HG03520 (cell line): ENCODE results near the gene RNF4.

Source experiments
- ATAC-seq: cut with Tn5 transposase; IDR thresholded peaks from one replicate; pipeline ENCODE4 v1.9.1; 2021; ENCODE audit warnings: mild to moderate bottlenecking, moderate library complexity; ENCODE audit not compliant: unreplicated experiment

RNF4 gene

DNA sequence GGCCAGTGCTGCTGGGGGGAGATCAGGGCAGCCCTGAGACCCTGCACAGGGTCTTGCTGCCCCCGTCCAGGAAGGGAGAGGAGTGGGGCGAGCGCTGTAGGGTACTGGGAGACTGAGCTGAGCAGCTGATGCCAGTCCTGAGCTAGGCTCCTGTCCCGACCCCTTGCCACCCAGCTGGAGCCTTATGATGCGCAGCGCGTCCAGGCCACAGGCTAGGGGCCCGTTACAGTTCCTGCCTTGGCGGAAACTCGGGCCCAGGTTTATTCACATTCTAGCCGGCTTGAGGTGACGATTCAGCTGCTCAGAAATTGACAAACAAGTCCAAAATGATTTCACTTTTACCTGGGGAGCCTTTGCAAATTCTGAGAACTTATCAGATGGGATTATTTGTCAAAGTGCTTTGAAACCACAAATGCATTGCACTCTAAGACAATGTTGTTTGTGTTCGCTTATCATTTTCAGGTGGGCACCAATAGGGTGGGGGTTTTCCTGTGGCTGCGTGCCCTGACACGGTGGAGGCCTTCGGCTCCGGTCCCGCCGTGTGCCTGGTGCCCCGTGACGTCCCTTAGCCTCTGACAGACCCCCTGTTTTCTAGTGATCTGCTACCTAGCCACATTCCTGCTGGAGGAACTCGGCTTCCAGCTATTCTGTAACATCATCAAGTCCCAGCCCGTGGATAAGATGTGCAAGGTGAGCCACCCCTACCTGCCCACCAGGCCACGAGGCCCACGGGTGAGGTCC lies 31.3 kb upstream of the RNF4 start:
- ATAC-seq: no peak

DNA sequence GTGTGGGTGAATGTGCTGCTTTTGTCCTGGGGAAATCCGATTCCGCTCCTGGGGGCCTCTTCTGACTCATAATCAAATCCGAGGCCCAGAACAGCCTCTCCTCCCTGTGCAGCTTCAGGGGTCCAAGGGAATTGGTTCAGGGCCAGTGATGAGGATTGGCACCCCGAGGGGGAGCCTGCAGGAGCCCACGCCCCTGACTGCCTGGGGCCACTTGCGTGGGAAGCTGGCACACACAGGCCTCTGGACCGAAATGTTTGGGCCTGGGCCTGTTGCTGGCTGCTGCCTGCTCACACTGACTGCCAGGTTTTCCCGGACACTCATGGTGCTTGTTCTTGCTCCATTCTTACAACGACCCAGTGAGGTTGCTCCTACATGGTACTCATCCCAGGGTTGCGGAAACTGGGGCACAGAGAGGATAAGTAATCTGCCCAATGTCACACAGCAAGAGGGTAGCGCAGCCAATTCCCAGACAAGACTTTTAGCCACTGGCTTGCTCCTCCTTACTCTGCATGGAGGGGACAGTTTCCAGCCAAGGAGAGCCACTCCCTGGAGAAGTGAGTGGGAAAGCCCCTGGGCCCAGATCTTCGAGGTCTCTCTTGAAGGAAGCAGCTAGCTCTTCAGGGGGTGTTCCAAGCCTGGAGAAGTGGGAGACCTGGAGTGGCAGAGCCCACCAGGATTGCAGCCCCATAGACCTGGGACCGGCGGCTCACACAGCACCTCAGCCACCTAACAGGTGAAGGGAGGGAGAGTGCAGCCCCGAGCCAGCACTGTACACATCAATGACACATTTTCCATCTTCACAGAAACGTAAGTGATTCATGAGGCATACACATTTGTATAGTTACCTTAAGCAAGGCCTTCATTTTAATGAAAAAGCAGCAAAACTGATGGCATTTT lies 29.8 kb upstream of the RNF4 start:
- ATAC-seq: no peak

DNA sequence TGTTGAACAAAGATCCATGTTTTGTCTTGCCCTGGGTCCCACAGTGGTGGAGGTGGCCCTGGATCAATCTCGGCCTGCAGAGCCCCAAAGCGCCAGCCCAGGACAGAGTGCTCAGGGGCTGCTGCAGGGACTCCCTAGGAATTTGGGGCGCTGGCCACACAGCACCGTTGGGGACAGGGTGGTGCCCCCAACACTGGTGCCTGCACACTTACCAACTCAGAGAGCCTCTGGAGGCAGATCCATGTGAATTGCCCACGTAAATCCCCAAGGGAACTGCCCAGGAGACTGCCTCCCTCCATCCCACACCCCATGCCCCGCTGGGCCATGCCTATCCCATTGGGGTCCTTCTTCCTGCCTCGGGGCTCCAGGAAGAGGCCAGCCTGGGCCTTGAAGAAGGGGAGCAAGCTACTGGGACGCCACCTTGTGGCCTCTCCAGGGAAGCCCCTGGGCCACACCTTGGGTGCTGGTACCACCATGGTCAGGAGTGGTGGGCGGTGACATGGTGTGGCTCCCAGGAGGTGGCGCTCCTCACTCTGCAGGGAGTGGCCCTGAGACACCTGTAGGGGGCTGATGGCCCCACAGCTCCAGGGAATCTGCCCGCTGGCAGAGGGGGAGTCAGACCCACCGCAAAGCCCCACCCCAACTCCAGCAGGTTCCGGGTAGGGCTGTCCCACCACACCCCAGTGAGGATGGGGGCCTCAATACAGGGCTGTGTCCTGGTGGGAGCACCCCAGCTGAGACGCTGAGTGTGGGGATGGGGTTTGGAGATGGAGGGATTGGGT lies 27.3 kb upstream of the RNF4 start:
- ATAC-seq: peak; percentile 86

DNA sequence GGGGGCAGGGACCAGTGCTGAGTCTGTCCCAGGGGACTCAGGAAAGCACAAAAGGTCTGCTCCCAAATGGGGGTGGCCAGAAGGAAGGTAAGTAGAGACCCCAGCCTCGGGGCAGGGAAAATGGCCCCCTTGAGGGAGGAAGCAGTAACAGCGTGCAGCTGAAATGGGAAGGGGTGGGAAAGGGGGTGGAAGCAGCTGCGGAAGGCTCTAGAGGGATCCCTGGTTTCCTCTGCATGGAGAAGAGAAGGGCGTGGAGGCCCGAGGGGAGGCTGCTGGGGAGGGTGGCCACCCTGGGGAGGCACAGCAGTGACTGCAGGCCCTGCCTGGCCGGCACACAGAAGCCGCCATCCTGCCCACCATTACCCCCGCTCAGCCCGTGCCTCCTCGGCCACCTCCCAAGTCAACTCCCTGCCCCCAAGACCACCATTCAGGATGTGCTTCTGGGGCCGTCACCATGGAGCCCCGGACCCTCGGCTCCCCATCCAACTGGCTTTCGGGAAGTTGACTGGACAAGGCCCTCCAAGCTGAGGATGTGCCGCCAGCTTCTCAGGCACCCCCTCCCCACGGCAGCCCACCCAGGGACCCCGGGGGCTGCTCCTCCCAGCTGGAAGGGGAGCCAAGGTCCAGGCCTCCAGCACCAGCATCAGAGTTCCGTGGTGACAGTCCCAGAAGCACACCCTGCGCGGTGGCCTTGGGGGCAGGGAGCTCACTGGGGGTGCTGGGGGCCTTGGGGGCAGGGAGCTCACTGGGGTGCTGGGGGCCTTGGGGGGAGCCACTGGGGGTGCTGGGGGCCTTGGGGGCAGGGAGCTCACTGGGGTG lies 26.5 kb upstream of the RNF4 start:
- ATAC-seq: no peak

DNA sequence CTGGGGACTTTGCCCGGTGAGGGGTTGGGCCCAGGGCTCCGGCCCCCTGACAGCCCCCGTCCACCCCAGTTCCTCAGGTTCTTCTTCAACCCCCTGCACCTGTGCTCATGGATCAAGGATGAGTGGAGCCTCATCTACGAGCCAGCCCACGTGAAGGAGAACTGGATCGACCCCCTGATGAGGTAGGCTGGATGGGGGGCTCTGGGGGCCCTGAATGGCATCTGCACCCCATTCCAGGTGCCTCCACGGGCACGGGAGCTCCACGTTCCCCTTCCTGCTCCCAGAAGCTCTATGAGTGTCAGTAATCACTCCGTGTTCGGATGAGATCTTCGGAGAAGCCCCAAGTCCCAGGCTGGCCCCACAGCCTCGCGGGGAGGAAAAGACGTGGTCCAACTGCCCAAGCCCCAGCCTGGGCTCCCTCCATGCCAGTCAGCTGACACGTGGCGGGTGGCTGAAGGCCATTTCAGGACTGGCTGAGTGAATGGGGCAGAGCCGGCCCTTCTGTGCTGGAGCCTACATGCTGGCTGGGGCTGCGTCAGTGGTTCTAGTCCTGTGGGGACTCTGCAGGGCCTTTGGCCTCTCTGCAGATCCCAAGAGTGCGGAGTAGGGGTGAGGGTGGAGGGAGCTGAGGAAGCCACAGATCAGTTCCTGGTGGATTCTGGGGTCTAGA lies 25.7 kb upstream of the RNF4 start:
- ATAC-seq: no peak

DNA sequence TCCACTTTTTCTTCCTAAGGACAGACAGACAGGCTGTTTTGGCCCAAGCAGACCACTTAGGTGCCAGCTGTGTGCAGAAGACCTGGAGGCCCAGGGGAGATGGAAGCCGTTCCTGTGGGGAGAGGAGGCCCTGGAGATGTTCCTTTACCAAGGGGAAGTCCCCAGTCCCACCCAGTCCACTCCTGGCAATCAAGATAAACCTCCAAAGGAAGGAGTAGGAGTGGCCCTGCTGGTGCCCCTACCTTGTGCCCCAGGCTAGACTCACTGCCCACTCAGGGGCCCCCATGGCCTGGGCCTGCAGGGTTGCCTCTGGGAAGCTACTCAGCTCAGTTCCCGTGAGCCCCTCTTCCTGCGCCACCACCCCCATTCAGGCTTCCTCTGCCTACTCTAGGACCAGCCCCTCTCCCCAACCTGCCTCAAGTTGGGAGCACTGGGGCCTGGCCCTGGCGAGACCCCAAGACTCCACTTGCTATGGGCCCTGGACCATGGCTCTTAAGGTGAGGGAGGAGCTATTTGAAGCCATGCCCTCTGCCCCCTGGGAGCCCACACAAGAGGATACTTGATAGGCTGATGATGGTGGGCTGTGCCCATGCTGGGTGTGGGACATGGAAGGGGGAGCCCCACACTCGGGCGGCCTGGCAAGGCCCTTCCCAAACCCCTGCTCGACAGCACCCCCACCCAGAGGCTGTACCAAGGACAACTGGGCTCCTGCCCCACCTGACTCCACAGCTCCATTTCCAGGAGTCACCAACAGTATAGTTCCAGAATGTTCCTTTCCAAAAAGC lies 24.8 kb upstream of the RNF4 start:
- ATAC-seq: no peak

DNA sequence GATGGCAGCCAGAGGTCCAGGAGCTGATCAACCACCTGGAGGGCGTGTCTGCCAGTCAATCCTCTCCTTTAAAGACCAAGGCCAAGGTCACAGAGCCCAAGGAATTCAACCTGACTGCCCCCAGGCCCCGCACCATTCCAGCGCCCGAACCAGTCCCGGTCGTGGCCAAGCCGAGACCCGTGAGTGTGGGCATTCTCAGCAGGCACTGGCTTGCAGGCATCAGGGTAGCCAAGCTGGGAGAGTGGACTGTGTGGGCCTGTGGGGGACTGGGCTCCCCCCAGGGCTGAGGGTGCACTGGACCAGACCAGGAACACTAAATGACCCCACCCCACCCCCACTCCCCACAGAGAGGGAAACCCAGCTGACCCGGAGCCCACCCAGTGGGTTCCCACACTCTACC lies 23.8 kb upstream of the RNF4 start:
- ATAC-seq: no peak

DNA sequence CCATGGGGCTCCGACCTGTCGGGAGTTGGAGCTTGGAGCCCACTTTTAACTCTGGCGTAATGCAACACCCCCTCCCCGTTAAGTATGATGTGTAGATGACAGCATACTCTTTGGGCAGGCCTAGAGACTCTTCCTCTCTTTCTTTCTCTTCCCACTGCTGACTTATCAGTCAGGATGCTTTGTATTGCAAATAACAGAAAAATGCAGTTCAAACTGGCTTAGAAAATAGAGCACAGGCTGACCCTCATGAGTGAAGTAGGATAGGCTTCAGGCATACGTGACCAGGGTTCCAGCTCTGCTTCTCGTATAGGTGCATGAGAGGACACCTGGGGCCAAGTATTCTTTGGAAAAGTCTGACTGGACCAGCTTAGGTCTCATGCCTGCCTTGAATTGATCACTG lies 23.3 kb upstream of the RNF4 start:
- ATAC-seq: no peak

DNA sequence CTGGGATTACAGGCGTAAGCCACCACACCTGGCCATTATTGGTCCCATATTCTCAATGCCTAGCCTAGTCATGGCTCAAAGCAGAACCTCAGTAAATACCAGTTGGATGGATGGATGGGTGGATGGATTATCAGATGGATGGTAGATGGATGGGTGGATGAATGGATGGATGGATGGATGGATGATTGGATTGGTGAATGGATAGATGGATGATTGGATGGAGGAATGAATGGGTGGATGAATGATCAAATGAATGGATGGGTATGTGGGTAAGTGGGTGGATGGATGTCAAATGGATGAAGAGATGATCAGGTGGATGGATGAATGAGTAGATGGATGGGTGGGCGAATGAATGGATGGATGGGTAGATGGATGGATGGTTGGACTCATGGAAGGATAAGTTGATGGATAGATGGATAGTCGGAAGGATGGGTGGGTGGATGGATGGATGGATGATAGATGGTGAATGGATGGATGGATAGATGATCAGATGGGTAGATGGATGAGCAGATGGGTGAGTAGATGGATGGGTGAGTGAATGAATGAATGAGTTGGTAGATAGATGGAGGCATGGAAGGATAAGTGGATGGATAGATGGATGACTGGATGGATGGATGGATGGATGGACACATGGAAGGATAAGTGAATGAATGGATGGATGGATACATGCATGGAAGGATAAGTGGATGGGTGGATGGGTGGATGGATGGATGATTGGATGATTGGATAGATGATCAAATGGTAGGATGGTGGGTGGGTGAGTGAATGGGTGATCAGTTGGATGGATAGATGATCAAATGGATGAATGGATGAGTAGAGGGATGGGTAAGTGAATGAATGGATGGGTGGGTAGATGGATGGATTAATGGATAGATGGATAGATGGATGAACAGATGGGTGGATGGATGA lies 22.0 kb upstream of the RNF4 start:
- ATAC-seq: no peak

DNA sequence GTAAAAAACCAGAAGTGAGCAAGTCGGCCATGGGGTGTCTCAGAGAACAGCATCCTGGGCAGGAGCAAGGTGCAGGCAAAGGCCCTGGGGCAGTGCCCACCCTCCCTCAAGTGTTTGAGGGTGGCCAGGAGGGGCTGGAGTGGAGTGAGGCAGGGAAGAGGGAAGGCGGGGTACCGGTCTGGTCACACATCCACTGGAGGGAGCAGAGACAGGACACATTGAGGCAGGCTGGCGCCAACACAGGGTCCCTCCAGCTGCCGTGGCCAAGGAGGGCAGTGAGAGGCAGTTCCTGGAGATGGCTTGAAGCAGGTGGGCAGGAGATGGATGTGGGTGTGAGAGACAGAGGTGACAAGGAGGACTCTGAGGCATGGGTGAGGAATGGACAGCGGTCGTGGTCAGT lies 20.3 kb upstream of the RNF4 start:
- ATAC-seq: no peak

DNA sequence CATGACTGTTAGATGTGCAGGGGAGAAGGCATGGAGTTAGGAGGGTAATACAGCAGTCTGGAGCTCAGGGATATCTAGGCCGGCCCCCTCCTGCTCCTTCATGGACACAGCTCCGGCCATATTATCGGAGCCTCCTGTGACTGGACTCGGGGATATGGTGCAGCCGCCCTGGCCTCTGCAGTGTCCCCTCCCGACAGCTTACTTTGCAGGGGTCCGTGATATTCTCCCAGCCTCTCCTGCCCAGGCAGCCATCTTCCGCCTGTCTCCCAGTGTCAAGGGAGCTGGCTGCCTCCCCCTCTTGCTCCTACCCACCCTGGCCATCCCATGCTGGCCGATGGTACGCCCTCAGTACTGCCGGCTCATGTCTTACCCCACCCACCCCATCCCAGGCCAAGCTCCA lies 19.9 kb upstream of the RNF4 start:
- ATAC-seq: no peak

DNA sequence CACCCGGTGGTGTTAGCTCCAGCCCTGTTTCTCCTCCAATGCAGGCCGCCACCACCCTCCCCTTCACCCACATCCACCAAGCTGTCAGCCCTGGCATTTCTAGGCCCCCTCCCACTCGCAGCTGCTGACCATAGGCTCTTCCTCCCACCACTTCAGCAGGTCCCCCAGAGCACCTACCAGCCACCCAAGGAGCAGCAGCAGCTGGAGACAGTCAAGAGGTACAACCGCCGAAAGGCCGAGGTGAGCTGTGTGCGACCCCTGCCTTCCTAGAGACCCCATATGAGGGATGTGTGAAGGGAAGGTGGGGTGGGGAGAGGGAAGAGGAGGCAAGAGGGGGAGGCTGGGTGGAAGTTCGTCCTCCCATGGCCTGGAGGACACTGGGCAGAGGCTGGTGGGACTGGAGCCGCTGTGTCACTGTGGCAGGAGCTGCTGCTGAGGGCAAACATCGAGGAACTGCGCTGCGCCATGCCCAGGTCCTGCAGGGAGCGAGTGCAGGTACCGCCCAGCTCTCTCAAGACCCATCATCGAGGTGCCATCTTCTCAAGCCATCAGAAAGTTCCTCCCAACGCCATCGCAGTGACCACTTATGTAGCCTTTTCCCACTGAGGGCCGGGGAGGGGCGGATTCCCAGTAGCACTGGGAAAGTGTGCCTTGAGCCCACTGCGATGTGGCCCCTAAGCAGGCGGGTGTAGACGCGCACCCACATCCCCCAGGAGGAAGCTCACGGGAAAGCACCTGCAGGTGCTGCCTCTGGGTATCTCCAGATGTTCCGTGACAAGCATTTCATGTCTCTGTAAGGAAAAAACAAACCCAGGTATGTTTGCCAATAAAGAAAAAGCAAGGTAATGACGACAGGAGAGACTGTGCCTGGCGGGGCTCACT lies 19.2 kb upstream of the RNF4 start:
- no peak for ATAC-seq

DNA sequence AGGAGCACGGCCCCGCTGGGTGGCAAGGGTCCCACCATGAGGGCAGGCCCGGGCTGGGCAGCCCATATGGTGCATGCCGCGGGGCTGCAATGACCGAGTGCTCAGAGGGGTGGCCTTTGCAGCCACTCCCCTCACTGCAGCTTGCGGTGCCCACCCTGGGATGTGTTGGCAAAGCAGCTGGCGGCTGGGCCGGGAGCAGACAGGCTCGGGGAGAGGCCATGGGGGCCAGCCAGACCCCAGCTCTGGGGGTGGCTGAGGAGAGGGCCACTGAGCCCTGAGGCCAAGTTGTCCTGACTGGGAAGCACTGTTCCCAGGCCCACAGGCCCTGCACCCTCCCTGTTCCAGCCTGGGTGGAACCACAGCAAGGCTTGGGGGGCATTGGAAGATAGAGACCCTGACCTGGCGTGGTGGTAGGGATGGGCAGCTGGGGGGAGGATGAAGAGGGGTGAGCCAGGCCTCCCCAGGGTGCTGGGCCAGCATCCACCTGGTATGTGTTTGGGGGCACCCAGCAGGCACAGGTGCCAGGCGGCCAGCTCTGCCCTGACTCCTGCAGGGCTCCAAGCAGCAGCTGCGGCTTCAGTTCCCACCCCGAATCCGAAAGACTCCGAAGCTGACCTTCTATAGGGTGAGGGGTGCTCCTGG lies 18.4 kb upstream of the RNF4 start:
- ATAC-seq: no peak

DNA sequence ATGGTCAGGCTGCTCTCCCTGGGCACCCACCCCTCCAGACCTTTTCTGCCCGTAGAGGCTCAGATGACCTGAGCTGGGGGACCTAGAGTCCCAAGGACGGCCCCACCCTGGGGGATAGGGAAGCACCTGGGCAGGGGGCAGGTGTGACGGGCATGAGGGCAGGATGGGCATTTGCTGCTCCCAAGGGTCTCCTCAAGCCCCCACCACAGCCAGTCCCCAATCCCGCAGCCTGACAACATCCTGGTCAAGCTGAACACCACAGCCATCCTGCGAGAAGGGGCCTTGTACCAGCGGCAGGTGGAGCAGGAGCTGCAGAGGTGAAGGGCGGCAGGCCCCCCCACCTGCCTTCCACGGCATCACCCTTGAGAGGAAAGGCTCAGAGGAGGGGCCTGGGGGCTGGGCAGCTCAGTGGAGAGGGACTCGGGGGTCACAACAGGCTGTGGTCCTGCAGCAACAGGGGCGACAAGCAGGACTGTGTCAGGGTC lies 17.8 kb upstream of the RNF4 start:
- ATAC-seq: no peak

DNA sequence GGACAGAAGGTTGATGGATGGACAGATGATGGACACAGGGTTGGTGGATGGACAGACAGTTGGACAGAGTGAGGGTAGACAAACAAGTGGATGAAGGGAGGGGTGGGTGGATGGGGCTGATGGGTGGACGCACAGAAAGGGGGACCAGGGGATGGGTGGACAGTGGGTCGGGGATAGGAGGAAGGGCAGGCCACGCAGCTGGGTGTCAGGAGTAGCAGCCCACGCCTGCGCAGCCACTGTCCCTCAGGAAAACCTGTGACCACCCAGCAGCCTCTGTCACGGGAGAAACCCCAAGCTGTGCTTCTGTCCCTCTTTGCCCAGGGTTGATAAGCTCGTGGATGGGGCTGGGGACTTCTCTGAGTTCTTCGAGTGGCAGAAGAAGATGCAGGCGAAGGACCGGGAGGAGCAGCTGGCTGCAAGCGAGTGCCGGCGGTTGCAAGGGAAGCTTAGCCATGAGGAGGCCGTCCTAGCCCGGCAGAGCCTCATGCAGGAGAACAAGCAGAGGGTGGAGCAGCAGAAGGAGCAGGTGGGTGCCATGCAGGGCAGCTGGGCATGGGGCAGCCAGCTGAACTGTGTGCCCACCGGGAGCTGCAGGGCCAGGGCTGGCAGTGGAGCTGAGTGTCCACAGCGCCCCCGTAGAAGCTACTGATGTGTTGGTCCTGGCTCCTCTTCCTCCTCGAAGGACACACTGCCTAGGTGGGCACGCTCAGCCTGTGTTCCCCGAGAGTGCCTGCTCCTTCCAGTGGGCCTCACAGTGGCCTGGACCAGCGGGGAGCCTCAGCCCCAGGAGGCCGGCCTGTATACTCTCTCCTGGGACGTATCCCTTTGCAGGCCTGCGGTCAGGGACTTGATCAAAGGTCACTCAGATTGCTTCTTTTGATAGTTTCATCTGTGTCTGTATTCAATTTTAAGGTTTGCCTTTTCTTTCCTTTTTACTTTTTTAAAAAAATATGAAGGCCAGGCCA lies 16.8 kb upstream of the RNF4 start:
- ATAC-seq: no peak
